Inferior parietal cortex (tissue), 1 donor: Measurements from ENCODE around the gene SCO2.
"Not testable (repeated sequence)": the region's sequence is repeated elsewhere in the genome, so short reads cannot be mapped to it uniquely, and the experiment has no call there.

Experiments
- DNase-seq: peaks from one replicate; pipeline ENCODE4 v3.0.0-alpha.2; 2016; ENCODE audit errors: extremely low spot score

Gene SCO2

GRCh38 chr22:50520184-50520583, 5.2 kb downstream of the SCO2 start:
- DNase-seq: not testable (repeated sequence)

- no peak for DNase-seq
Measured at GRCh38 chr22:50519151-50519550, 6.2 kb downstream of the SCO2 start.

DNA sequence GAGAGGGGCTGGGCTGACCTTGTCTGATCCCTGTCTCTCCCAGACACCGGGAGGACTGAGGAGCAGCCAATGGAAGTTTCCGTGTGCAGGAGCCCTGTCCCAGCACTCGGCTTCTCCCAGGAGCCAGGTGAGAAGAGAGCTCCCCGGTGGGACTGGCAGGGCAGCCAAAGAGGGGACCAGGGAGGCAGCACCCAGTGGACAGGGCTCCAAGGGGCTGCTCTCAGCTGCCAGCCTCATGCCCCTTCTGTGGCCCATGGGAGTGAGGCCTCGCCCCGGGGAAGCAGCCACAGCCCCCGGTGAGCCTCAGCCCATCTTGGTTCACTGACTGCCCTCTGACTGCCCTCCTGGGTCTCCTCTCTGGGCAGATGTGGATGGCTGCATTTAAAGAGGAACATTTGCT, 6.8 kb downstream of the SCO2 start:
- no peak for DNase-seq

GRCh38 chr22:50517495-50518260, 7.7 kb downstream of the SCO2 start:
- no peak for DNase-seq

GRCh38 chr22:50516891-50517290, 8.5 kb downstream of the SCO2 start:
- DNase-seq: no peak

DNA sequence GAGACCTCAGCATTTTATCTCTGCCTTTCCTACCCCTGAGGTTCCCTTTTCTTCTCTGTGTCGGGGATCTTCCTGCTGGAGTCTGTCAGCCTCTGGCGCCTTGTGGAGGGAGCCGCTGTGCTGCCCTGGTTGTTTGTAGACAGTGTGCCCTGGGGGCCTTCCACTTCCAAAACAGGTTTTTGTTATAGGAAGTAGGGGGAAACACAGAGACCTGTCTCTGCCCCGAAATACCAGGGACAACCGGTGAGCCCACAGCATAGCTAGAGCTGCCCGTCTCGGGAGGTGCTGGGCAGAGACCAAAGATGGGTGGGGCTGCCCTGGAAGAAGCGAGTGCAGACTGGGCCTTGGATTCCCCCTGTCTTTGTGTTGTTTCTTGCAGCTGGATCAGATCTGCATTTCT, 9.3 kb downstream of the SCO2 start:
- no peak for DNase-seq

- DNase-seq: no peak
Measured at GRCh38 chr22:50513175-50513574, 12.2 kb downstream of the SCO2 start.

DNA sequence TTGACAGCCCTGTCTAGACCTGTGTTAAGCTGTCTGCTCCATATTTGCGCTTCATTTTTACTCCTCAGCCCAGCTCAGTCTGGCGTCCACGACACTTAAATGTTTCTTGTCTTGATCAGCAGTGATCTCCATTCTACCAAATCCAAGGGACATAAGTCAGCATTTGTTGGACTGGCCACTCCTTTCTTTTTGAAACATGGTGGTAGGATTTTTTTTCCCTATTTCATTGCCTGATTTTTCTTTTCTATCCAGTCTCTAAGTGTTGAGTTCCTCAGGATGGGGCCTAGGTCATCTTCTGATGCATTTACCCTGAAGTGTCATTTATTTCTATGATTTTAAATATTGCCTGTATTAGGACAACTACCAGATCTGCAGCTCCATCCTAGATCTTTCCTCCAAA, 16.5 kb downstream of the SCO2 start:
- no peak for DNase-seq

GRCh38 chr22:50507991-50508884, 17.2 kb downstream of the SCO2 start, which contains the start of gene NCAPH2:
Gene NCAPH2 (plus strand): TSS chr22:50508224. CDS start chr22:50508338, 114 bp downstream.
- DNase-seq: peak; percentile 98

DNA sequence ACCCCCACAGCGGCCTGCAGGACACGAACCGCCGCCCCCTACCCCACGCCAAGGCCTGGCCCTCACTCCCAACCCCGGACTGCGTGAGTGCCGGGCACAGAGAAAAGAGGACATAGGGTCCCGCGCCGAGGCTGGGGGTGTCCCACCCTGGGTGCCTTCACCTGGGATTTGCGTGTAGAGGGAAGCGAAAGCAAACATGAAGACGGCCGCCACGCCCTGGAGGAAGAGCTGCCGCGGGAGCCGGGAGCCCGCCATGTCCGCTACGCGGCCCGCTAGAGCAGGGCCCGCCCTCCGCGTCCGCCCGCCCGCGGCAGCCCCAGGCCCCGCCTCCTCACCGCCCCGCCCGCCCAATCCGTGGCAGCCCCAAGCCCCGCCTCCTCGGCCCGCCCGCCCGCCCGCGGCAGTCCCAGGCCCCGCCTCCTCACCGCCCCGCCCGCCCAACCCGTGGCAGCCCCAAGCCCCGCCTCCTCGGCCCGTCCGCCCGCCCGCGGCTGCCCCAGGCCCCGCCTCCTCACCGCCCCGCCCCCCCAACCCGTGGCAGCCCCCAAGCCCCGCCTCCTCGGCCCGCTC, 17.9 kb downstream of the SCO2 start, which contains the start of gene LMF2:
Gene LMF2 (minus strand): TSS at position 282 of the 570 bp plus-strand sequence. CDS start 27 bp downstream, at position 255.
- DNase-seq: peak; percentile 68

- no peak for DNase-seq
Measured at GRCh38 chr22:50506611-50507420, 18.6 kb downstream of the SCO2 start.

- DNase-seq: no peak
Measured at GRCh38 chr22:50505776-50506610, 19.4 kb downstream of the SCO2 start.

- no peak for DNase-seq
Measured at GRCh38 chr22:50505276-50505775, 20.1 kb downstream of the SCO2 start.

DNA sequence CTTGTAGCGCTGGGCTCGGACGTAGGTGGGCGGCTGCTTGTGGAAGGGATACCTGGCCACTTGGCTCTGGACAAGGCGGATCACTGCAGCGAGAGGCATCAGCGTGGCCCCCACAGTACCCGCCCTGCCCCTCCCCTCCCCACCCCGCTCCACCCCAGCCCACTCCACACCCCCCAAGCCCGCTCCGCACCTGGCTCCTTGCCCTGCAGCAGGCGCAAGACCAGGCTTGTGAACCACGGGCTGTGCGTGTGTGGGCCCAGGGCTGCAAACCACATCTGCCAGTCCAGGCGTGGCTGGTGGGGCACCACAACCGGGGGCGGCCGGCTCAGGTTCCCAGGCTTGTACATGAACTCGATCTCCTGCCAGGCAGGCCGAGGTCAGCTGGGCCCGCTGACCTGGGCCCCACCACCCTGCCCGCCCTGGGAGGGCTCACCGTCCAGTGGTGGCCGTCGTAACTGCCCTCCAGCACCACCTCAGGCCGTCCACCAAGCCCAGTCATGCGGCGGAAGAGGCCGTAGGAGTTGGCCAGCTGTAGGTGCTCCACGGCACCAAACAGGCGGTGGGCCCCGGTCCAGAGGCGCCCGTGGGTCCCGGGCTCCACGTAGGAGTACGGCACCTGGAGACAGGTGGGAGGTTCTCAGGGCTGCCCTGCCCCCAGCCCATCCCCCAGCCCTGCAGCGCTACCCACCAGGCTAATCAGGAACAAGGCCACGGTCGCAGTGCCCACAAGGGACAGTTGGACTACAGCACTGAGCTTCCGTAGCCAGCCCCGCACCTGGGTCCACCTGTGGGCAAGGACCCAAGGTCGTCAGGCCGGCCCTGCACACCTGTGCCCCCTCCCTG, 20.8 kb downstream of the SCO2 start:
- no peak for DNase-seq

DNA sequence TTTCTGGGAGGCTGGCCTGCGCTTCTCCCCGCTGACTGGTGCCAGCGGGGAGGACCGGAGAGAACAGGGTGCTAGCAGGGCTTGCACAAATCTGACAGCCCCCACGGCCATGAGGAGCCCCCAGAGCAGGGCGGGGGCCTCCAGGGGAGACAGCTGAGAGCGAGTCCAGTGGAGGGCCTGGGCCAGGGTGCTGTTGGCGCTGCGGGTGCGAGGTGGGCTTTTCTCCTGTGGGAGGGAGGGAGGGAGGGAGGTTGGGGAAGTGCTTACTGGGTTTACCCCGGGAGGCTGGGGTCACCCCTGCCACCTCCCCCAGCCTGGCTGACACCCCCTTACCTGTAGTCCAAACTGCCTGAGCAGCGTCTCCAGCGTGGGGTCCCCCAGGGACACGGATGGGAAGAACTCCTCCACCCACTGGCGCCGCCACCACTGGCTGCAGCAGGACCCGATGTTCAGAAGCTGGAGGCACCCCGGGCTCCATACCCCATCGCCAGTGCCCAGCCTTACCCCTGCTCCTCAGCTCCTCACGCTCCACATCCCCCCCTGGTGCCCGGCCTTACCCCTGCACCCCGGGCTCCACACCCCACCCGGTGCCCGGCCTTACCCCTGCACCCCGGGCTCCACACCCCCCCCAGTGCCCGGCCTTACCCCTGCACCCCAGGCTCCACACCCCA, 21.8 kb downstream of the SCO2 start:
- no peak for DNase-seq

GRCh38 chr22:50502628-50503474, 22.5 kb downstream of the SCO2 start:
- no peak for DNase-seq

DNA sequence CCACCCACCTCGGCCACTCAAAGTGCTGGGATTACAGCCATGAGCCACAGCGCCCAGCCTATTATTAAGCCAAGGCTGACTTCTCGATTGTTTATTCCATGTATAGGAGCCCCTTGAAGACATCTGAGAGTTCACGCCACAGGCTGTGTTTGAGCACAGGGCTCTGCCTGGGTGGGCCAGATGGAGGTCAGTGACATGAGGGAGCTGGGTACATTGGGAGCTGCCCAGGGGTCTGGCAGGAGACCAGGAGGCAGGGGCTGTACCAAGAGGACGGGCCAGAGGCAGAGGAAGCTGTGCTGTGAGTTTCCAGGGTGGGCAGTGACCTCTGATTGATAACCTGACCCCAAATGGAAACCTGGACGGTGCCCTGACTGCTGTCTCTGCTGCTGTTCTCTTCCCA, 23.3 kb downstream of the SCO2 start:
- DNase-seq: no peak

GRCh38 chr22:50500452-50500851, 24.9 kb downstream of the SCO2 start:
- DNase-seq: no peak
